Progenitor cell of endocrine pancreas (in vitro differentiated cells): Measurements from ENCODE around the gene SGO2. TPM values are rescaled to one million over a fixed set of nuclear protein-coding genes. Genes with fewer than 3 reads are reported as not detected.
"Not testable (repeated sequence)": the region's sequence is repeated elsewhere in the genome, so short reads cannot be mapped to it uniquely, and the experiment has no call there.

Experiments used
- DNase-seq: peaks from one replicate; pipeline ENCODE4 v3.0.0; 2021; ENCODE audit warnings: low spot score; ENCODE audit not compliant: unreplicated experiment
- H3K27ac Mint-ChIP-seq: 2 replicates; pipeline ENCODE4 v1.8.0; 2021; ENCODE audit warnings: mild to moderate bottlenecking, moderate library complexity, mixed read lengths
- H3K27me3 Mint-ChIP-seq: 2 replicates; pipeline ENCODE4 v1.8.0; 2021; ENCODE audit warnings: mixed read lengths
- H3K36me3 Mint-ChIP-seq: 2 replicates; pipeline ENCODE4 v1.8.0; 2022; ENCODE audit warnings: mixed read lengths; ENCODE audit not compliant: insufficient read depth
- H3K4me1 Mint-ChIP-seq: 2 replicates; pipeline ENCODE4 v1.8.0; 2021; ENCODE audit warnings: low read depth, mixed read lengths
- H3K4me3 Mint-ChIP-seq: 2 replicates; pipeline ENCODE4 v1.8.0; 2021; ENCODE audit warnings: low read depth, mild to moderate bottlenecking, moderate library complexity, mixed read lengths
- H3K9me3 Mint-ChIP-seq: 2 replicates; pipeline ENCODE4 v1.8.0; 2021; ENCODE audit warnings: low read depth, mixed read lengths
- total RNA-seq: library from RNA; stranded (reverse); gene quantifications from 2 replicates; pipeline ENCODE4 v1.2.1, GENCODE V29; 2021
- TF ChIP-seq, protein P1 (sequence below): fragments of 200-600 bp; sonication (generic); IDR thresholded peaks from one replicate; pipeline ENCODE4 v1.5.0; 2021; ENCODE audit warnings: antibody characterized with exemption, mild to moderate bottlenecking; ENCODE audit not compliant: unreplicated experiment

SGO2 gene
- total RNA-seq, 1 donor from 2014 or later = 14.1 TPM

DNA sequence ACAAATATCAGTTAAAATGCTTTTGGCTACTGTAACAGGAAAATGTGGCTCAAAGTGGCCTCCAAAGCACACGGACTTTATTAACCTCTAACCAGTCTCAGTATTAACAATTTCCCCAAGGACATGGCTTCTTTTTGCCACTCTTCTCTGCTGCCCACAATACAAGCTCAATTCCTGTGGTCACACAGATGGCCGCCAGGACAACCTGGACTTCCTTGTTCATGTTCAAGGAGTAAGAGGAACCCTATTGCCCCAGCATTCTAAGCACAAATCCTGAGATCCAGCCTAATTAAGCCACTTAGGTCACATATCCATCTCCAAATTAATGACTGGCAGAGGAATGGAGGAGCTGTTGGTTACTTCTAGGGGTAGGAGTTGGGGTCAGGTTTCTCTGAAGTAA, 98.0 kb downstream of the SGO2 start:
- Mint-ChIP-seq H3K36me3 (no peaks in the 10 kb centered on the region), H3K27ac (no peak overlapping the region), H3K27me3 (no peaks in the 10 kb centered on the region), H3K4me3 (no peak overlapping the region), H3K4me1 (peaks cover 20% of the 10 kb centered on the region), H3K9me3 (no peaks in the 10 kb centered on the region)
- DNase-seq = no peak
- TF ChIP-seq, protein P1, sequence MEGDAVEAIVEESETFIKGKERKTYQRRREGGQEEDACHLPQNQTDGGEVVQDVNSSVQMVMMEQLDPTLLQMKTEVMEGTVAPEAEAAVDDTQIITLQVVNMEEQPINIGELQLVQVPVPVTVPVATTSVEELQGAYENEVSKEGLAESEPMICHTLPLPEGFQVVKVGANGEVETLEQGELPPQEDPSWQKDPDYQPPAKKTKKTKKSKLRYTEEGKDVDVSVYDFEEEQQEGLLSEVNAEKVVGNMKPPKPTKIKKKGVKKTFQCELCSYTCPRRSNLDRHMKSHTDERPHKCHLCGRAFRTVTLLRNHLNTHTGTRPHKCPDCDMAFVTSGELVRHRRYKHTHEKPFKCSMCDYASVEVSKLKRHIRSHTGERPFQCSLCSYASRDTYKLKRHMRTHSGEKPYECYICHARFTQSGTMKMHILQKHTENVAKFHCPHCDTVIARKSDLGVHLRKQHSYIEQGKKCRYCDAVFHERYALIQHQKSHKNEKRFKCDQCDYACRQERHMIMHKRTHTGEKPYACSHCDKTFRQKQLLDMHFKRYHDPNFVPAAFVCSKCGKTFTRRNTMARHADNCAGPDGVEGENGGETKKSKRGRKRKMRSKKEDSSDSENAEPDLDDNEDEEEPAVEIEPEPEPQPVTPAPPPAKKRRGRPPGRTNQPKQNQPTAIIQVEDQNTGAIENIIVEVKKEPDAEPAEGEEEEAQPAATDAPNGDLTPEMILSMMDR = no peak

DNA sequence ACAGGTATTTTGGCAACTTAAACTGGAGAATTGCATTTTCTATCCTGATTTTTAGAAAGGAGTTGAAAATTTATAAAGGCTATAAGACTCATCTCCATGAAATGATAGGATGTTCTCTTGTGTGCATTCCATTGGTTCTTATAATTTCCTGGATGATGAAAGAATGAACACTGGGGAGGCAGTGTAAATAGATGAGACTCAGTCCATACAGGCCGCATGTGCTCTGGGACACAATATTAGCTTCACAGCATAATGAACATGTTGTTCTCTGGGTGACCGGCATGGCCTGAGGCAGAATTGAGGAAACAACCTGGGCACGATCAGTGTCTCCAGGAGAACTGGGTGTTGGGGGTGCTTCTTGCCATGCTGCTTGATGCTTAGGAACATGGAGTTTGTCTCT, 98.7 kb downstream of the SGO2 start:
- DNase-seq = no peak
- Mint-ChIP-seq H3K4me3 (no peak overlapping the region), H3K27me3 (no peaks in the 10 kb centered on the region), H3K9me3 (no peaks in the 10 kb centered on the region), H3K36me3 (no peaks in the 10 kb centered on the region), H3K27ac (no peak overlapping the region), H3K4me1 (peaks cover 14% of the 10 kb centered on the region)
- TF ChIP-seq, protein P1 = no peak

DNA sequence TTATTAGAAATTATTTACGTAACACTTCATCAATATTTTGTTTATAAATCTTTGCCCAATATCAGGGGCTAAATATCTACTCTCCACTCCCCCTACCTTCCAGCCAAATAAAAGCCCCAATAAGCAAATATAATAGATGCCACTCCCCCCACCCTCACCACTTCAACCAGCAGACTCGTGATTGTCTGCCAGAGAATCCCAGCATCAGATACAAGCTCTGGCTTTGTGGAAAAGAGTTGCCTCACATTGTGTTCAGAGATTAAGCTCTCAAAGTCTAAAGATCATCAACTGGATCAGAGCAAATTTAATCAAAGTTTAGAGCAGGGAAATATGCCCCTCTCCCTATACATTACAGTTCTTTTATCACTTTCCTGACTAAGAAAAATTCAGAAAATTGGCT, 99.3 kb downstream of the SGO2 start:
- Mint-ChIP-seq H3K27ac (no peak overlapping the region), H3K4me1 (peaks cover 13% of the 10 kb centered on the region), H3K36me3 (no peaks in the 10 kb centered on the region), H3K27me3 (no peaks in the 10 kb centered on the region), H3K4me3 (no peak overlapping the region), H3K9me3 (no peaks in the 10 kb centered on the region)
- TF ChIP-seq, protein P1 = no peak
- DNase-seq = no peak

DNA sequence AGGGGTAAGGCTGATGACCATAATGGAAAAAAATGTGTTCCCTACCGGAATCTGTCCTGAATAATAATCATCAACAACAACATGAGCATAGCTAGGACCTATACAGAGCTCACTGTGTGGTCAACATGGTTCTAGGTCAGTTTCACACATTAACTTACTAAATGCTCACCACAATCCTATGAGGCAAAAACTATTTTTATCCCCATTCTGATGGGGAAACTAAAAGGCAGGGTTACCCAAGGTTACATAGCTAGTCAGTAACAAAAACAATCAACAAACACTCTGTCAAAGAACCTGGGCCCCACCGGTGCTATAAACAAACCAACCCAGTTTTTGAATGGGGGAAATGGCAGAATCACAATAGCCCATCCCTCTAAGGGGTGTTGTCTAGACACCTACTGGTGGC, 100.0 kb downstream of the SGO2 start:
- Mint-ChIP-seq H3K27ac (no peak overlapping the region), H3K36me3 (no peaks in the 10 kb centered on the region)

DNA sequence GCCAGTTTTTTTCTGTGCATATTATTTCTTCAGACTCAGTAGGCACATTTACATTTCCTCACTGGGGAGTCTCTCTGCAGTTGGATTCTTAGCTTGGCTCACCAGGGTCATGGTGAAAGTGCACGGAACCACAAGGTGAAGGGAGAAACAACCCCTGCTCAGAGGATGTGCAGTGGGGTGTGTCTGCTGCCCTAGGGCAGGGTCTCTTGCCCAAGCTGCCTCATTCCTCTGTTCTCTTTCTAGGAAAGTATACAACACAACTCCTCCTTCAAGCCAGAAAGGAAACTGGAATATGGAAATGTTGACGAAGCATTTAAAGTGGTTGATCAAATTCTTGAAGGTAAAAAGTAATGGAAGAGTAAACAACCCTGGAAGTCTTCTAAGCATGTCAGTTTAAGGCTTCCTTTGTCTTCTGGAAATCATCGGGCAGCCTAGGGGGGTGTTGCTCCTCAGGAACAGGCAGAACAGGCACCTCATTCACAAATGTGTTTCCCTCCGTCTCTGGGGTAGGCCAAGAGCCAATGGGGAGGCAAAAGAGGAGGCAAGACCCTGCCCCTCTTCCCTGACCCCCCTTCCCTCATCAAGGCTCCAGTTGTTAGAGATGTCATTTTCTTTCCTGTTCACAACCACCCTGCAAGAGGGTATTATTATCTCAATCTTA, 101.2 kb downstream of the SGO2 start:
- Mint-ChIP-seq H3K4me3 (no peak overlapping the region), H3K4me1 (peaks cover 13% of the 10 kb centered on the region), H3K36me3 (no peaks in the 10 kb centered on the region), H3K27me3 (no peaks in the 10 kb centered on the region), H3K9me3 (no peaks in the 10 kb centered on the region), H3K27ac (no peak overlapping the region)
- TF ChIP-seq, protein P1 = no peak
- DNase-seq = no peak

More for the DNA sequence above, 100.0 kb downstream of the SGO2 start:
- Mint-ChIP-seq H3K27me3 (no peaks in the 10 kb centered on the region), H3K9me3 (no peaks in the 10 kb centered on the region), H3K4me3 (no peak overlapping the region), H3K4me1 (peaks cover 13% of the 10 kb centered on the region)
- DNase-seq = no peak
- TF ChIP-seq, protein P1 = no peak

DNA sequence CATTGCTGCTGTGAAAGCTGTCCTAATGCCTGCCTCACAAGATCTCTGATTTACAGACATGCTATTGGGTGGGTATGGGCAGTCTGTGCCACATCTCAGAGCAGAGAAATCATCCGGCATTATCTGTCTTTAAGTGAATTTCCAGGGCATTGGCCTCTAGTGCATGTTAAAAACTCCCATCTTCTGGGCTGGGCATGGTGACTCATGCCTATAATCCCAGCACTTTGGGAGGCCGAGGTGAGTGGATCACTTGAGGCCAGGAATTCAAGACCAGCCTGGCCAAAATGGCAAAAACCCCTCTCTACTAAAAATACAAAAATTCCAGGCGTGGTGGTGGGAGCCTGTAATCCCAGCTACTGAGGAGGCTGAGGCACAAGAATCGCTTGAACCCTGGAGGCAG, 102.5 kb downstream of the SGO2 start:
- peaks cover 13% of the 10 kb centered on the region for H3K4me1 Mint-ChIP-seq
- H3K4me3 Mint-ChIP-seq, DNase-seq, H3K36me3 Mint-ChIP-seq, H3K27ac Mint-ChIP-seq, H3K27me3 Mint-ChIP-seq, H3K9me3 Mint-ChIP-seq: not testable (repeated sequence)
